CD4-positive, alpha-beta memory T cell (primary cell): Measurements from ENCODE around the gene GAS6. TPM values are rescaled to one million over a fixed set of nuclear protein-coding genes. Genes with fewer than 3 reads are reported as not detected.

Experiments used
- CTCF ChIA-PET: fragments of 350-600 bp; sonication (Branson Sonifier 250); formaldehyde crosslinking; loops from one replicate; lab custom pipeline; 2021; ENCODE audit warnings: inconsistent platforms; ENCODE audit not compliant: partially characterized antibody; lab: Charles Lee
- POLR2A ChIA-PET: fragments of 350-600 bp; sonication (Branson Sonifier 250); formaldehyde crosslinking; loops from one replicate; lab custom pipeline; 2021; ENCODE audit not compliant: partially characterized antibody; lab: Charles Lee
- DNase-seq, 5 donors: peaks; one replicate each; pipeline versions ENCODE4 v3.0.0 to v3.0.0-alpha.2; 2020 to 2022; ENCODE audit warnings: mixed read lengths in 1 of 5
- H3K27ac ChIP-seq: one replicate; pipeline ENCODE4 v1.7.0; 2013; ENCODE audit warnings: low read depth, low read length
- H3K27me3 ChIP-seq: 2 replicates; pipeline ENCODE4 v1.7.0; 2013; ENCODE audit warnings: mild to moderate bottlenecking, low read length, moderate library complexity; ENCODE audit not compliant: insufficient read depth
- H3K36me3 ChIP-seq: 2 replicates; pipeline ENCODE4 v1.7.0; 2013; ENCODE audit warnings: mild to moderate bottlenecking, low read length, moderate library complexity; ENCODE audit not compliant: insufficient read depth
- H3K4me1 ChIP-seq: 2 replicates; pipeline ENCODE4 v1.7.0; 2013; ENCODE audit warnings: mild to moderate bottlenecking, low read length, moderate library complexity; ENCODE audit not compliant: insufficient read depth
- H3K4me3 ChIP-seq, 2 donors: one replicate each; pipeline ENCODE4 v1.7.0; 2013; ENCODE audit warnings: low read length in 2 of 2, mild to moderate bottlenecking in 1 of 2
- H3K9me3 ChIP-seq, 2 donors: one replicate each; pipeline ENCODE4 v1.7.0; 2013; ENCODE audit warnings: low read length in 2 of 2, control low read depth in 1 of 2; ENCODE audit not compliant: control insufficient read depth in 1 of 2
- H3K27ac Mint-ChIP-seq, 7 donors: one replicate each; pipeline ENCODE4 v1.8.0; 2020 to 2021; ENCODE audit warnings: mixed read lengths in 7 of 7, mild to moderate bottlenecking in 6 of 7, inconsistent platforms in 3 of 7, moderate library complexity in 3 of 7
- H3K27me3 Mint-ChIP-seq, 2 donors: one replicate each; pipeline ENCODE4 v1.8.0; 2020 to 2021; ENCODE audit warnings: mixed read lengths in 2 of 2
- H3K36me3 Mint-ChIP-seq, 2 donors: one replicate each; pipeline ENCODE4 v1.8.0; 2020 to 2021; ENCODE audit warnings: mixed read lengths in 2 of 2, inconsistent platforms in 1 of 2, mild to moderate bottlenecking in 1 of 2
- H3K4me1 Mint-ChIP-seq, 4 donors: one replicate each; pipeline ENCODE4 v1.8.0; 2020 to 2021; ENCODE audit warnings: mixed read lengths in 4 of 4, mild to moderate bottlenecking in 1 of 4
- H3K4me3 Mint-ChIP-seq, 8 donors: one replicate each; pipeline ENCODE4 v1.8.0; 2020 to 2021; ENCODE audit warnings: mixed read lengths in 8 of 8, mild to moderate bottlenecking in 7 of 8, moderate library complexity in 6 of 8, inconsistent platforms in 3 of 8
- H3K9me3 Mint-ChIP-seq, 8 donors: one replicate each; pipeline ENCODE4 v1.8.0; 2020 to 2021; ENCODE audit warnings: mixed read lengths in 8 of 8, mild to moderate bottlenecking in 5 of 8, inconsistent platforms in 3 of 8, moderate library complexity in 1 of 8
- intact Hi-C: fragments of 100-400 bp; cut with micrococcal nuclease; formaldehyde crosslinking; loops from one replicate; pipeline ENCODE4 v1.15.1; 2023
- polyA plus RNA-seq, 2 donors: library from polyadenylated mRNA; unstranded; fragments of 300-500 nt; fragmentation: Illumina TruSeq; gene quantifications; one replicate each; pipeline ENCODE4 v1.2.3, GENCODE V29; 2021
- total RNA-seq, 2 experiments: library from RNA; stranded (reverse); gene quantifications; one replicate each; pipeline ENCODE4 v1.2.3, GENCODE V29; 2021

Gene GAS6
- total and polyA plus RNA-seq, 4 experiments from 2014 or later: 0.39 to 17.2 (median 8.8) TPM

- Histone ChIP-seq H3K4me1 (peaks cover 15% of the 10 kb centered on the region), H3K27ac (no peak overlapping the region), H3K9me3 (peaks cover 0 to 1% of the 10 kb centered on the region in 2 donors), H3K27me3 (no peaks in the 10 kb centered on the region), H3K4me3 (no peak overlapping the region), H3K36me3 (no peaks in the 10 kb centered on the region)
- no peak overlapping the region for H3K27ac Mint-ChIP-seq
- H3K4me1 Mint-ChIP-seq: peaks cover 14 to 27% (median 20%) of the 10 kb centered on the region in 4 donors
- ChIA-PET POLR2A (no interaction called here), CTCF (no interaction called here)
- DNase-seq: no peak
- no peak overlapping the region for H3K4me3 Mint-ChIP-seq
- intact Hi-C loops: no loop called here
- peaks cover 0 to 13% (median 6%) of the 10 kb centered on the region in 8 donors for H3K9me3 Mint-ChIP-seq
- peaks cover 0 to 2% of the 10 kb centered on the region in 2 donors for H3K36me3 Mint-ChIP-seq
- H3K27me3 Mint-ChIP-seq: peaks cover 1 to 2% of the 10 kb centered on the region in 2 donors
Observed at GRCh38 chr13:113813070-113813748, 50.7 kb downstream of the GAS6 start.

GRCh38 chr13:113812178-113813040, 51.5 kb downstream of the GAS6 start:
- peaks cover 15% of the 10 kb centered on the region for H3K4me1 ChIP-seq
- peaks cover 0 to 6% of the 10 kb centered on the region in 2 donors for H3K9me3 ChIP-seq
- H3K36me3 ChIP-seq: no peaks in the 10 kb centered on the region
- DNase-seq: no peak
- Mint-ChIP-seq H3K4me3 (no peak overlapping the region), H3K4me1 (peaks cover 12 to 24% (median 18%) of the 10 kb centered on the region in 4 donors), H3K27ac (no peak overlapping the region), H3K9me3 (peaks cover 0 to 17% (median 8%) of the 10 kb centered on the region in 8 donors), H3K27me3 (peaks cover 1 to 2% of the 10 kb centered on the region in 2 donors), H3K36me3 (no peaks in the 10 kb centered on the region)
- H3K4me3 ChIP-seq: no peak overlapping the region
- H3K27ac ChIP-seq: no peak overlapping the region
- no peaks in the 10 kb centered on the region for H3K27me3 ChIP-seq
- POLR2A ChIA-PET: no interaction called here
- CTCF ChIA-PET: no interaction called here
- intact Hi-C loops: no loop called here

GRCh38 chr13:113811081-113811928, 52.6 kb downstream of the GAS6 start:
- Mint-ChIP-seq H3K27ac (no peak overlapping the region), H3K4me1 (peaks cover 8 to 14% (median 11%) of the 10 kb centered on the region in 4 donors), H3K4me3 (no peak overlapping the region), H3K27me3 (no peaks in the 10 kb centered on the region), H3K36me3 (no peaks in the 10 kb centered on the region), H3K9me3 (peaks cover 0 to 17% (median 8%) of the 10 kb centered on the region in 8 donors)
- Histone ChIP-seq H3K4me1 (peaks cover 9% of the 10 kb centered on the region), H3K27me3 (no peaks in the 10 kb centered on the region), H3K9me3 (peaks cover 0 to 6% of the 10 kb centered on the region in 2 donors), H3K4me3 (no peak overlapping the region), H3K27ac (no peak overlapping the region), H3K36me3 (no peaks in the 10 kb centered on the region)
- DNase-seq: no peak
- intact Hi-C loops: no loop called here
- ChIA-PET CTCF (no interaction called here), POLR2A (no interaction called here)

- intact Hi-C loops: no loop called here
- POLR2A ChIA-PET: no interaction called here
- H3K4me3 Mint-ChIP-seq: no peak overlapping the region
Observed at GRCh38 chr13:113810640-113811039, 53.2 kb downstream of the GAS6 start.

DNA sequence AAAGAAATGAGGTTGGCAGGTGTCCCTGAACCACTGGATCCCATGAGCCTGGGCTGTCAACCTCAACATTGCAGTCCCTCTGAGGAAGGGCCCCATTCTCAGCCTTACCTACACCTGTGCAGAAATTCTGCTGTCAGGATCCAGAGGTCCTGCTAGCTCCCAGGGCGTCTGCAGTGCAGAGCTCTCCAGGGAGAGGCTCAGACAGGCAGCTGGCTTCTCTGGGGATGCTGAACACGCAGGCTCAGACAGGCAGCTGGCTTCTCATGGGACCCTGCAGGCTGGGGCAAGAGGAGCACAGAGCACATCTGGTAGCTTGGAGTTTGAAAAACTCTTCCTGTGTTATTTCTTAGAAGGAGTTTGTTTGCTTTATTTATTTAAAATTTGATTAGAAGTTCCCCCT, 53.9 kb downstream of the GAS6 start:
- DNase-seq: no peak
- ChIA-PET CTCF (no interaction called here), POLR2A (no interaction called here)
- H3K36me3 Mint-ChIP-seq: no peaks in the 10 kb centered on the region
- no peaks in the 10 kb centered on the region for H3K27me3 Mint-ChIP-seq
- no peaks in the 10 kb centered on the region for H3K4me1 ChIP-seq
- H3K9me3 ChIP-seq: peaks cover 0 to 6% of the 10 kb centered on the region in 2 donors
- H3K27me3 ChIP-seq: no peaks in the 10 kb centered on the region
- H3K4me3 Mint-ChIP-seq: no peak overlapping the region
- peaks cover 0 to 15% (median 7%) of the 10 kb centered on the region in 8 donors for H3K9me3 Mint-ChIP-seq
- intact Hi-C loops: no loop called here
- no peak overlapping the region for H3K27ac Mint-ChIP-seq
- H3K4me3 ChIP-seq: no peak overlapping the region
- peaks cover 0 to 2% (median under 1%) of the 10 kb centered on the region in 4 donors for H3K4me1 Mint-ChIP-seq
- H3K27ac ChIP-seq: no peak overlapping the region
- H3K36me3 ChIP-seq: no peaks in the 10 kb centered on the region

More at GRCh38 chr13:113810640-113811039, 53.2 kb downstream of the GAS6 start:
- CTCF ChIA-PET: no interaction called here
- H3K27me3 Mint-ChIP-seq: no peaks in the 10 kb centered on the region
- H3K36me3 Mint-ChIP-seq: no peaks in the 10 kb centered on the region
- Histone ChIP-seq H3K4me3 (no peak overlapping the region), H3K27ac (no peak overlapping the region), H3K36me3 (no peaks in the 10 kb centered on the region), H3K27me3 (no peaks in the 10 kb centered on the region), H3K9me3 (peaks cover 0 to 6% of the 10 kb centered on the region in 2 donors), H3K4me1 (peaks cover 2% of the 10 kb centered on the region)
- no peak for DNase-seq
- peaks cover 4 to 8% (median 5%) of the 10 kb centered on the region in 4 donors for H3K4me1 Mint-ChIP-seq
- H3K27ac Mint-ChIP-seq: no peak overlapping the region
- peaks cover 0 to 17% (median 8%) of the 10 kb centered on the region in 8 donors for H3K9me3 Mint-ChIP-seq

GRCh38 chr13:113808058-113808834, 55.6 kb downstream of the GAS6 start:
- CTCF ChIA-PET: no interaction called here
- peaks cover 0 to 6% of the 10 kb centered on the region in 2 donors for H3K9me3 ChIP-seq
- intact Hi-C loops: no loop called here

More at GRCh38 chr13:113808058-113808834, 55.6 kb downstream of the GAS6 start:
- no peak overlapping the region for H3K4me3 ChIP-seq
- H3K27ac ChIP-seq: no peak overlapping the region
- H3K4me1 Mint-ChIP-seq: no peaks in the 10 kb centered on the region
- no peaks in the 10 kb centered on the region for H3K4me1 ChIP-seq
- no peaks in the 10 kb centered on the region for H3K36me3 Mint-ChIP-seq
- peaks cover 0 to 15% (median 7%) of the 10 kb centered on the region in 8 donors for H3K9me3 Mint-ChIP-seq
- no peaks in the 10 kb centered on the region for H3K36me3 ChIP-seq
- no peak overlapping the region for H3K4me3 Mint-ChIP-seq
- POLR2A ChIA-PET: no interaction called here
- no peak for DNase-seq
- no peaks in the 10 kb centered on the region for H3K27me3 Mint-ChIP-seq
- no peaks in the 10 kb centered on the region for H3K27me3 ChIP-seq
- H3K27ac Mint-ChIP-seq: peak overlapping the region in 3 of 7 donors; percentile 59 to 81 (median 61)
